Thyroid gland (tissue), 4 donors: ENCODE measurements around the gene TAF1L. TPM values are rescaled to one million over a fixed set of nuclear protein-coding genes. Genes with fewer than 3 reads are reported as not detected.

Experiments
- DNase-seq, 2 donors: peaks; one replicate each; pipeline ENCODE4 v3.0.0-alpha.2; 2019
- H3K27ac ChIP-seq, 3 donors: fragments of 200-600 bp; sonication (generic); 1 replicate in 2 of 3; 2 replicates in 1 of 3; pipeline ENCODE4 v1.5.1; 2016 to 2019; ENCODE audit warnings: mild to moderate bottlenecking in 1 of 3, moderate library complexity in 1 of 3
- H3K27me3 ChIP-seq: fragments of 200-600 bp; sonication (generic); one replicate; pipeline ENCODE4 v1.5.1; 2019
- H3K36me3 ChIP-seq, 2 donors: fragments of 200-600 bp; sonication (generic); one replicate each; pipeline ENCODE4 v1.5.1; 2016 to 2019
- H3K4me1 ChIP-seq, 2 donors: fragments of 200-600 bp; sonication (generic); one replicate each; pipeline ENCODE4 v1.5.1; 2017 to 2019
- H3K4me3 ChIP-seq, 3 donors: fragments of 200-600 bp; sonication (generic); replicated peaks in 1 of 3; 1 replicate in 2 of 3; 2 replicates in 1 of 3; pipeline ENCODE4 v1.5.1; 2016; ENCODE audit warnings: mild to moderate bottlenecking in 1 of 3
- H3K9me3 ChIP-seq: fragments of 200-600 bp; sonication (generic); one replicate; pipeline ENCODE4 v1.5.1; 2017
- CTCF ChIP-seq, 6 experiments: fragments of 200-600 bp in 3 of 6; fragments of 450-650 bp in 3 of 6; sonication (generic) in 3 of 6; IDR thresholded peaks; one replicate each; pipeline ENCODE4 v1.5.1; 2016 to 2019; ENCODE audit warnings: antibody characterized with exemption in 6 of 6, mild to moderate bottlenecking in 2 of 6, inconsistent platforms in 1 of 6, moderate library complexity in 1 of 6
- POLR2A ChIP-seq, 2 donors: fragments of 450-650 bp; IDR thresholded peaks; one replicate each; pipeline ENCODE4 v1.6.1; 2017; ENCODE audit warnings: antibody characterized with exemption in 2 of 2, mild to moderate bottlenecking in 2 of 2, moderate library complexity in 1 of 2
- WGBS, 2 donors: methylation state at CpG; one replicate each; pipeline ENCODE4 v1.1.5; 2017; 5-methylcytosine and 5-hydroxymethylcytosine counted together
- intact Hi-C: fragments of 100-400 bp; cut with DNase I; formaldehyde crosslinking; loops from one replicate; pipeline ENCODE4 v1.15.1; 2023
- total RNA-seq, 4 donors: library from RNA; depleted of rRNA; stranded (reverse); fragments of >200 nt; gene quantifications; one replicate each; pipeline ENCODE4 v1.2.3, GENCODE V29; 2016

TAF1L gene
- total RNA-seq, result under 1 TPM in 2 of 4 donors, not detected in 2; 0.11 to 0.13 TPM

GRCh38 chr9:32635362-32635761, at the start of gene TAF1L:
Gene TAF1L, minus strand, starts transcription at chr9:32635669. Its CDS starts 90 bp downstream, at chr9:32635579.
- no peak within 1 kb of the TSS for H3K27ac ChIP-seq
- H3K27me3 ChIP-seq, result no peaks in the 10 kb centered on the region
- no peaks in the 10 kb centered on the region for H3K4me1 ChIP-seq
- H3K36me3 ChIP-seq, result no peaks in the 10 kb centered on the region
- intact Hi-C loops, result no loop called here
- TF ChIP-seq POLR2A (IDR thresholded peaks at IDR 0.05) (no peak), CTCF (IDR thresholded peaks at IDR 0.05) (no peak)
- no peak within 1 kb of the TSS for H3K4me3 ChIP-seq
- H3K9me3 ChIP-seq, result no peaks in the 10 kb centered on the region
- 91 to 94% methylated on average over 23 of the region's 23 CpGs for WGBS, 2 donors
- no peak for DNase-seq

GRCh38 chr9:32681751-32682150, 46.3 kb upstream of the TAF1L start:
- intact Hi-C loops, result no loop called here
- H3K4me1 ChIP-seq, result no peaks in the 10 kb centered on the region
- no peaks in the 10 kb centered on the region for H3K36me3 ChIP-seq
- no peak for TF ChIP-seq CTCF (IDR thresholded peaks at IDR 0.05)
- no peak overlapping the region for H3K27ac ChIP-seq
- no peak overlapping the region for H3K4me3 ChIP-seq
- no peak for DNase-seq
- H3K27me3 ChIP-seq, result no peaks in the 10 kb centered on the region
- H3K9me3 ChIP-seq, result no peaks in the 10 kb centered on the region
- 92 to 96% methylated on average over 1 of the region's 1 CpG for WGBS, 2 donors

GRCh38 chr9:32677931-32678330, 42.5 kb upstream of the TAF1L start:
- H3K27me3 ChIP-seq, result no peaks in the 10 kb centered on the region
- DNase-seq, result no peak
- intact Hi-C loops, result no loop called here
- H3K4me3 ChIP-seq, result no peak overlapping the region
- no peaks in the 10 kb centered on the region for H3K9me3 ChIP-seq
- 84 to 85% methylated on average over 1 of the region's 1 CpG for WGBS, 2 donors
- H3K4me1 ChIP-seq, result no peaks in the 10 kb centered on the region
- no peak for TF ChIP-seq POLR2A (IDR thresholded peaks at IDR 0.05)
- H3K27ac ChIP-seq, result no peak overlapping the region
- H3K36me3 ChIP-seq, result no peaks in the 10 kb centered on the region

GRCh38 chr9:32672469-32672868, 37.0 kb upstream of the TAF1L start:
- intact Hi-C loops, result no loop called here
- no peaks in the 10 kb centered on the region for H3K36me3 ChIP-seq
- TF ChIP-seq POLR2A (IDR thresholded peaks at IDR 0.05) (no peak), CTCF (IDR thresholded peaks at IDR 0.05) (no peak)
- H3K9me3 ChIP-seq, result no peaks in the 10 kb centered on the region
- WGBS, 2 donors, result 81 to 82% methylated on average over 6 of the region's 6 CpGs
- H3K4me1 ChIP-seq, result no peaks in the 10 kb centered on the region
- H3K27ac ChIP-seq, result no peak overlapping the region
- no peak overlapping the region for H3K4me3 ChIP-seq
- no peaks in the 10 kb centered on the region for H3K27me3 ChIP-seq
- no peak for DNase-seq

GRCh38 chr9:32671333-32671732, 35.9 kb upstream of the TAF1L start:
- 73 to 93% methylated on average over 1 of the region's 1 CpG for WGBS, 2 donors
- Histone ChIP-seq H3K4me1 (no peaks in the 10 kb centered on the region), H3K36me3 (no peaks in the 10 kb centered on the region), H3K9me3 (no peaks in the 10 kb centered on the region), H3K27me3 (no peaks in the 10 kb centered on the region), H3K4me3 (no peak overlapping the region), H3K27ac (no peak overlapping the region)
- DNase-seq, result no peak
- TF ChIP-seq POLR2A (IDR thresholded peaks at IDR 0.05) (no peak), CTCF (IDR thresholded peaks at IDR 0.05) (no peak)
- intact Hi-C loops, result no loop called here

GRCh38 chr9:32665101-32665500, 29.6 kb upstream of the TAF1L start:
- no peak overlapping the region for H3K27ac ChIP-seq

More at GRCh38 chr9:32665101-32665500, 29.6 kb upstream of the TAF1L start:
- no peak overlapping the region for H3K4me3 ChIP-seq
- intact Hi-C loops, result no loop called here
- WGBS, 2 donors, result 71 to 75% methylated on average over 3 of the region's 3 CpGs
- no peaks in the 10 kb centered on the region for H3K9me3 ChIP-seq
- no peak for TF ChIP-seq CTCF (IDR thresholded peaks at IDR 0.05)
- TF ChIP-seq POLR2A (IDR thresholded peaks at IDR 0.05), result no peak
- no peaks in the 10 kb centered on the region for H3K27me3 ChIP-seq
- H3K36me3 ChIP-seq, result no peaks in the 10 kb centered on the region
- no peaks in the 10 kb centered on the region for H3K4me1 ChIP-seq
- DNase-seq, result no peak
